ENCODE data around the gene HIVEP3. TPM values are rescaled to one million over a fixed set of nuclear protein-coding genes. Genes with fewer than 3 reads are reported as not detected.

Gene HIVEP3
- total RNA-seq, 1 donor, result 1.2 TPM

DNA sequence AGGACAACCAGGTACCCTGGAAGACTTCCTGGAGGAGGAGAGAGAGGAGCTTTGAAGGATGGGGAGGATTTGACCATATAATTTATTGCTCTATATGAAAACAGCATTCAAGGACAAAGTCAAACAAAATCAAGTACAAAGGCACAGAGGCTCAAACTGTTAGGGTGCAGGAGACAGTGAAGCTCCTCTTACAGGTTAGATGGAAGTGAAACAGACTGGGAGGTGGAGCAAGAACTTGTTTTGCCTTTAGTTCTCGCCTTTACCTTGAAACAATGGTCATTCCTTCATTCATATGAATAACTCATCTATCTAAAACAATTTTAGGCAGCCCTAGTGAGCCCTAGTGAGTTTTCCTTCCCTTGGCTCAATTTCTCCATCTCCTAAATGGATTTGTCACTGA lies 199.6 kb downstream of the HIVEP3 start:
- no peak overlapping the region for H3K4me3 ChIP-seq (ENCODE audit: low read depth, low read length)
- TF ChIP-seq, protein P1, sequence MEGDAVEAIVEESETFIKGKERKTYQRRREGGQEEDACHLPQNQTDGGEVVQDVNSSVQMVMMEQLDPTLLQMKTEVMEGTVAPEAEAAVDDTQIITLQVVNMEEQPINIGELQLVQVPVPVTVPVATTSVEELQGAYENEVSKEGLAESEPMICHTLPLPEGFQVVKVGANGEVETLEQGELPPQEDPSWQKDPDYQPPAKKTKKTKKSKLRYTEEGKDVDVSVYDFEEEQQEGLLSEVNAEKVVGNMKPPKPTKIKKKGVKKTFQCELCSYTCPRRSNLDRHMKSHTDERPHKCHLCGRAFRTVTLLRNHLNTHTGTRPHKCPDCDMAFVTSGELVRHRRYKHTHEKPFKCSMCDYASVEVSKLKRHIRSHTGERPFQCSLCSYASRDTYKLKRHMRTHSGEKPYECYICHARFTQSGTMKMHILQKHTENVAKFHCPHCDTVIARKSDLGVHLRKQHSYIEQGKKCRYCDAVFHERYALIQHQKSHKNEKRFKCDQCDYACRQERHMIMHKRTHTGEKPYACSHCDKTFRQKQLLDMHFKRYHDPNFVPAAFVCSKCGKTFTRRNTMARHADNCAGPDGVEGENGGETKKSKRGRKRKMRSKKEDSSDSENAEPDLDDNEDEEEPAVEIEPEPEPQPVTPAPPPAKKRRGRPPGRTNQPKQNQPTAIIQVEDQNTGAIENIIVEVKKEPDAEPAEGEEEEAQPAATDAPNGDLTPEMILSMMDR (IDR thresholded peaks at IDR 0.05; ENCODE audit: insufficient read depth, low read length), result no peak
- DNase-seq (ENCODE audit: low read depth), result no peak

DNA sequence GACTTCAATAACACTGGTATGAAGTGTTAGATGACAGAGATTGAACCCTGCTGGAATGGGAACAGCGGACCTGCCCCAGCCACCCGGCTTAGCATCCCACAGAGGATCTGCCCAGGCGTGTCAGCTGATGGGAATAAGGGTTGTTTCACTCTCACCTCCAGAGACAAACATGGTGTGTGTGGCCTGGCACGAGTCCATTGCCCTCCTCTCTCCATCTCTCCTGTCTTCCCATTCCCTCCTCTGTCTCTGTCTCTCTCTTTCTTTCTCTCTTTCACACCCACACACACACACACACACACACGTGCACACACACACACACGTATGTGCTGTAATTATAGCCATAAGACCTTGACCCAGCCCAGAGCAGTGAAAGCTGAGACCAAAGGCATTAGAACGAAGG lies 200.2 kb downstream of the HIVEP3 start:
- TF ChIP-seq, protein P1 (IDR thresholded peaks at IDR 0.05; ENCODE audit: insufficient read depth, low read length), result no peak
- DNase-seq (ENCODE audit: low read depth), result no peak
- H3K4me3 ChIP-seq (ENCODE audit: low read depth, low read length), result no peak overlapping the region

DNA sequence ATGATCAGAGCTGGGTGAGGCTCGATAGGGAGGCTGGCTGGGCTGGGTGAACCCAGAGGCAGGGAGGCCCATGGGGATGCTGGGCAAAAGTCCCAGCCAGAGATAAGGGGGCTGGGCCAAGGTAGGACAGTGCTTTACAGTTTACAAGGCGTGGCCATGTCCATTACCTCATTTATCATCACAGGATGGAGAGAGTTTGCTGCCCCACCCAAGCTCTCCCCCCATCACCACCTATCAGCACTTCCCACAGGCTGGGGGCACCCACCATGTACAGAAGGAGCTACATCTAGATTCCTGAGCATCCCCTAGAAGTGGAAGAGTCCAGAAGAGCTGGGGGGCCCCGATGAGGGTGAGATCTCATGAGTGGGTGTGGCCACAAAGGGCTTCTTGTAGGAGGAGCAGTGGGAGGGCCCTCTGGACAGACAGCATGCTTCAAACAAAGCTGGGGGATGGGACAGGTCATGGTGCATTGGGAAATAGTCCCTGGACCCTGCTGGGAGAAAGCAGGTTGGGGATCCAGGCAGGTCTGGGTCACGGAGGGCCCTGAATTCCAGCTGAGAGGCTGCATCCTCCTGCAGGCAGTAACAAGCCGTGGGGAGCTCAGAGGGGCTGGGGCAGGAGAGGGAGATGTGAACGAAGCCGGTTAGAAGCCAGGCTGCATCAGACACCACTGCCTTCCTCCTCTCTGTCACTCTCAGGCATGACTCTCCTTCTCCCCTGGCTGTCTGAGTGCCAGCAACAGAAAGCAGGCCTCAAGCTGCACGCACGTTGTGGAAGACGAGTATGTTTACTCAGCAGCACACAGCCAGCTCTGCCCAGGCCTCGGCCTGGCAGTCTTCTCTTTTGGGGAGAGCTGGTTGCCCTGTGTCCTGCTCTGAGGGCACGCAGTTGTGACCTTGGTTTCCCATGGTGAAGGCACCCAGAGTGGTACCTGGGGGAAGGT lies 202.3 kb downstream of the HIVEP3 start:
- TF ChIP-seq, protein P1 (IDR thresholded peaks at IDR 0.05; ENCODE audit: insufficient read depth, low read length), result no peak
- DNase-seq (ENCODE audit: low read depth), result no peak

DNA sequence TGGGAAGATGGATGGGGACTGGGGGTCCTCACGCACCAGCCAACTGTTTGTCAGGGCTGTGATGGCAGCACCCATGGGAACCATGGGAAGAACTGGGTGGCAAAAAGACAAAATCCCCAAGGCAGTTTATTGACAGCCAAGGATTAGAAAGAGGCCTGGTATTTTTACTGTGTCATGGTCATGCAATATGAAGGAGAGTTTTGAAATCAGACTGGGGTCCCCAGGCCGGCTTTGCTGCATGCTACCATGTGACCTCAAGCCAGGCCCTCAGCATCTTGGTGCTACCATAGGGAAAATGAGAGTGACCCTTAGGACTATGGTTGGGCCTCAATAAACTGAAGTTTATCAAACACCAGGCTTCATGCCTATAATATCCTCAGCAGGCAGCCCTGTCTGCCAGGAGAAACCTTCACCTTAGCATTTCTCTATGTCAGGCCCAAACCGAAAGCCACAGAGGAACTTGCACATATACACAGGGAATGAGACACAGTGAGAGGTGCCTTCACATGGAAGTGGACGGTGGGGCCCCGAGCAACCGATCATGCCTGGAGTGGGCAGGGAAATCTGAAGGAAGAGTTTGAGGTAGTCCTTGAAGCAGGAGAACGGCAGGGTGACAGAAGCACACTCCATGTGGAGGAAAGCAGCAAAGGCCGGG lies 203.2 kb downstream of the HIVEP3 start:
- TF ChIP-seq, protein P1 (IDR thresholded peaks at IDR 0.05; ENCODE audit: insufficient read depth, low read length), result no peak
- no peak overlapping the region for H3K4me3 ChIP-seq (ENCODE audit: low read depth, low read length)
- DNase-seq (ENCODE audit: low read depth), result no peak

More for the DNA sequence above, 202.3 kb downstream of the HIVEP3 start:
- no peak overlapping the region for H3K4me3 ChIP-seq (ENCODE audit: low read depth, low read length)

DNA sequence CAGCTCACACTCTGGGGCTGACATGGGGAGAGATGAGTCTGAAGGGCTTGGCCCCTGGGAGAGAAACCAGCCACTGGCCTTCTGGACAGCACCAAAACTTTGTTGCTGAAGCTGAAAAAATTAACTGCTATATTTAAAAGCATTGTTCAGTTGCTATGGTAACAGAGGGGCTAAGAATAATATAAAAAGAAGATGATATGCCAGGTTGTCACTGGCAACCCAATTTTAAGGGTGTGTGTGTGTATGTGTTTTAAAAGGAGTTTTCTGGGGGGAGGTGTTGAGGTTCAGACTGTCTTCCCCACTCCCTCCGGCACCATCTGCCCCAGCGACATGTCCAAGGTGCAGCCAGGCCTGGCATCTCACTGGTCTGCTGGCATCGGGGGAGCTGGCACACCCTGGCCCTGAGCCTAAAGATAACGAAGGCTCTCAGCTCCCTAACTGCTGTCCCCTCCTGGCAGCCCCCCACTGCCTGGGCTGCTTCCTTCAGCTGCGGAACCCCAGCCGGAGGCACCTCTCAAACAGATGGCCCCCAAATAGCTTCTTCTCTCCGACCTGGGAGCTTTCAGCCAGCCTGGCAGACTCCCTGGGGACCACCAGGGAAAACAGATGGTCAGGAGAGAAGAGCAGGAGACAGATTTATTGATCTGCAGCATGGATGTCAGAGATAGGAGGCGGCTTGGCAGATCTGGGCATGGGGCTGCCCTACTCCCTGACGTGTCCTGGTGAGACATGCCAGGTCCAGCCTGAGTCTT lies 203.9 kb downstream of the HIVEP3 start:
- H3K4me3 ChIP-seq (ENCODE audit: low read depth, low read length), result no peak overlapping the region
- TF ChIP-seq, protein P1 (IDR thresholded peaks at IDR 0.05; ENCODE audit: insufficient read depth, low read length), result no peak
- peak; percentile 28 for DNase-seq (ENCODE audit: low read depth)

DNA sequence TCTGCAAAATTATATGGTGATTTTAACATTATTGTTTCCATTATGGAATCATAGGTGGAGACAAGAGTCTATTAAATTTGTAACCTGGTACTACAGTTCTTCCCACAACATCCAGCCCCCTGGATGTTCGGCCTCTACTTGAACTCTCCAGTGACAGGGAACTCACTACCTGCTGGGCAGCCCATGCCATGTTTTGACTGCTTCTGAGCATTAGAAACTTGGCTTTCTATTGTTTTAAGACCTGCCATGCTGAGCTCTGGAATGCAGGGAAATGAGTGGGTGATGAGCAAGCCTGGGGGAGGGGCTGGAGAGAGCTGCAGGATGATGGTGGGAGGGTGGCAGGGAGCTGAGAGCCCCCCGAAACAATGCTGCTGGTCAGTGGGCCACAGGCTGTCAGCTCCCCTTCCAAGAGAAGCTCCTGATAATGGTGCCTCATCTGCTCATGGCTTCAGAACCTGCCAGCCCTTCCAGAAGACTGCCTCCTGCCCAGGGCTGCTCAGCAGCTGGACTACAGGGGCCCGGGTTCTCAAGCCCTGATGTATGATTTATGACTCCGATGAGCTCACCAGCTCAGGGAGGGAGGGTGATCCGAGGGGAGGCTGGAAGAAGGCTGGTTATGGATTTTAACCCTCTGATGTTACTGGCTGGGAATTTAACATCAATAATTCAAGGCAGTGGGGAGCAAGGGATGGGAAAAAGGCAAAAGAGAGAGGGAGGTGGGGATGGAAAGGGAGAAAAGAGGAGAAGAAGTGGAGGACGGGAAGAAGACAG lies 205.0 kb downstream of the HIVEP3 start:
- H3K4me3 ChIP-seq (ENCODE audit: low read depth, low read length), result no peak overlapping the region
- TF ChIP-seq, protein P1 (IDR thresholded peaks at IDR 0.05; ENCODE audit: insufficient read depth, low read length), result no peak
- peak; percentile 81 for DNase-seq (ENCODE audit: low read depth)

All from fibroblast of the aortic adventitia (primary cell).